ENCODE measurements around the gene KREMEN1.

KREMEN1 gene

GRCh38 chr22:29212743-29213142 is 139.9 kb downstream of the KREMEN1 start:
- no peaks in the 10 kb centered on the region for H3K79me2 ChIP-seq (ENCODE audit: insufficient read depth, low read depth)
- H3K4me2 ChIP-seq = no peak overlapping the region
- no peaks in the 10 kb centered on the region for H3K27me3 ChIP-seq (ENCODE audit: insufficient read depth, low read depth)
- no peaks in the 10 kb centered on the region for H3K36me3 ChIP-seq (ENCODE audit: insufficient read depth)
- H2AFZ ChIP-seq (ENCODE audit: low read depth) = no peak overlapping the region
- H4K20me1 ChIP-seq (ENCODE audit: insufficient read depth) = no peaks in the 10 kb centered on the region
- no peak for TF ChIP-seq CTCF (conservative IDR thresholded peaks at IDR 0.05; ENCODE audit: low read depth, low read length)
- H3K4me1 ChIP-seq (ENCODE audit: low read depth, poor library complexity, severe bottlenecking) = peaks cover 4% of the 10 kb centered on the region
- no peak overlapping the region for H3K27ac ChIP-seq
- no peak overlapping the region for H3K4me3 ChIP-seq (IDR thresholded peaks at IDR 0.05; ENCODE audit: insufficient read depth, low read depth, low read length)
- H3K9ac ChIP-seq = no peak overlapping the region

GRCh38 chr22:29213493-29213892 is 140.7 kb downstream of the KREMEN1 start:
- peaks cover 4% of the 10 kb centered on the region for H3K4me1 ChIP-seq (ENCODE audit: low read depth, poor library complexity, severe bottlenecking)
- no peak for TF ChIP-seq CTCF (conservative IDR thresholded peaks at IDR 0.05; ENCODE audit: low read depth, low read length)
- H3K36me3 ChIP-seq (ENCODE audit: insufficient read depth) = no peaks in the 10 kb centered on the region
- H3K27ac ChIP-seq = no peak overlapping the region
- no peak overlapping the region for H3K4me2 ChIP-seq
- no peak overlapping the region for H3K4me3 ChIP-seq (IDR thresholded peaks at IDR 0.05; ENCODE audit: insufficient read depth, low read depth, low read length)
- no peaks in the 10 kb centered on the region for H3K79me2 ChIP-seq (ENCODE audit: insufficient read depth, low read depth)
- H3K9ac ChIP-seq = no peak overlapping the region
- no peak overlapping the region for H2AFZ ChIP-seq (ENCODE audit: low read depth)
- no peaks in the 10 kb centered on the region for H4K20me1 ChIP-seq (ENCODE audit: insufficient read depth)
- no peaks in the 10 kb centered on the region for H3K27me3 ChIP-seq (ENCODE audit: insufficient read depth, low read depth)

GRCh38 chr22:29214232-29214631 is 141.4 kb downstream of the KREMEN1 start:
- H3K9ac ChIP-seq = no peak overlapping the region
- no peaks in the 10 kb centered on the region for H4K20me1 ChIP-seq (ENCODE audit: insufficient read depth)
- no peak overlapping the region for H3K27ac ChIP-seq
- no peak overlapping the region for H2AFZ ChIP-seq (ENCODE audit: low read depth)
- no peaks in the 10 kb centered on the region for H3K36me3 ChIP-seq (ENCODE audit: insufficient read depth)
- no peaks in the 10 kb centered on the region for H3K27me3 ChIP-seq (ENCODE audit: insufficient read depth, low read depth)
- no peak for TF ChIP-seq CTCF (conservative IDR thresholded peaks at IDR 0.05; ENCODE audit: low read depth, low read length)
- no peak overlapping the region for H3K4me2 ChIP-seq
- no peaks in the 10 kb centered on the region for H3K79me2 ChIP-seq (ENCODE audit: insufficient read depth, low read depth)
- H3K4me1 ChIP-seq (ENCODE audit: low read depth, poor library complexity, severe bottlenecking) = peaks cover 4% of the 10 kb centered on the region
- no peak overlapping the region for H3K4me3 ChIP-seq (IDR thresholded peaks at IDR 0.05; ENCODE audit: insufficient read depth, low read depth, low read length)

- H3K27me3 ChIP-seq (ENCODE audit: insufficient read depth, low read depth) = no peaks in the 10 kb centered on the region
- no peak overlapping the region for H3K4me2 ChIP-seq
- peaks cover 4% of the 10 kb centered on the region for H3K4me1 ChIP-seq (ENCODE audit: low read depth, poor library complexity, severe bottlenecking)
- no peaks in the 10 kb centered on the region for H3K36me3 ChIP-seq (ENCODE audit: insufficient read depth)
- H4K20me1 ChIP-seq (ENCODE audit: insufficient read depth) = no peaks in the 10 kb centered on the region
- H3K27ac ChIP-seq = no peak overlapping the region
- H2AFZ ChIP-seq (ENCODE audit: low read depth) = no peak overlapping the region
- no peak overlapping the region for H3K4me3 ChIP-seq (IDR thresholded peaks at IDR 0.05; ENCODE audit: insufficient read depth, low read depth, low read length)
- no peak for TF ChIP-seq CTCF (conservative IDR thresholded peaks at IDR 0.05; ENCODE audit: low read depth, low read length)
- H3K9ac ChIP-seq = no peak overlapping the region
- H3K79me2 ChIP-seq (ENCODE audit: insufficient read depth, low read depth) = no peaks in the 10 kb centered on the region
Observed at GRCh38 chr22:29215012-29215860, 142.4 kb downstream of the KREMEN1 start.
